GM21367 (cell line): ENCODE data around the gene FAM193B.
"Not testable (repeated sequence)": the region's sequence is repeated elsewhere in the genome, so short reads cannot be mapped to it uniquely, and the experiment has no call there.

Source experiments
- ATAC-seq: cut with Tn5 transposase; IDR thresholded peaks from one replicate; pipeline ENCODE4 v1.9.1; 2021; ENCODE audit not compliant: unreplicated experiment

The FAM193B gene

DNA sequence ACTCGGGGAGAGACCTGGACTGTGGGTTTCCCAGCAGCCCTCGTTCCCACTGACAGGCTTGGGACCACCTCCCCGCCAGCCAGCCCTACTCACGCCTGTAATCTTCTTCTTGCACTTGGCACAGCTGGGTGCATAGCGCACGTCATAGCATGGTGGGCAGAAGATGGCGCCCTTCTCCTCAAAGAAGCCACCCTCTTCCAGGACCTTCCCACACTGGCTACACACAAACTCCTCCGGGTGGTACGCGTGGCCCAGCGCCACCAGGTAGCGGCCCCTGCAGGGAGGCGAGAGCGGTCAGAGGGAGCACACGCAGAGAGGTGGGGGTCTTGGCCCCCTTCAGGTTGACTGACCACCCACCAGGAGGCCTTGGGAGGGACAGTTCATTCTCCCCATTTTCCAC, 66.4 kb downstream of the FAM193B start:
- no peak for ATAC-seq

DNA sequence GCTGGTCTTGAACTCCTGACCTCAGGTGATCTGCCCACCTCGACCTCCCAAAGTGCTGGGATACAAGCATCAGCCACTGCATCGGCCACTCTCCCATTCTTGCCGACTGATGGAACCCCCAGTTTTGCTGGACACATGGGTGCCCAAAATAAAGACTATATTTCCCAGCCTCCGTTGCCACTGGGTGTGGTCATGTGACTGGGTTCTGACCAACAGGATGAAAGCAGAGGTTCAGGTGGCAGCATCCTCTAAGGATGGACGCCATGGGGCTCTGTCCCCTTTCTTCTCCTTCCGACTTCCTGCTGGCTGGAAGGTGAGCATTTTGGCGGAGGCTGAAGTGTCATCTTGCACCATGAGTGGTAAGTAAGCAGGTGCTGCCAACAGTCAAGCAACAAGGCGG, 67.2 kb downstream of the FAM193B start:
- no peak for ATAC-seq

DNA sequence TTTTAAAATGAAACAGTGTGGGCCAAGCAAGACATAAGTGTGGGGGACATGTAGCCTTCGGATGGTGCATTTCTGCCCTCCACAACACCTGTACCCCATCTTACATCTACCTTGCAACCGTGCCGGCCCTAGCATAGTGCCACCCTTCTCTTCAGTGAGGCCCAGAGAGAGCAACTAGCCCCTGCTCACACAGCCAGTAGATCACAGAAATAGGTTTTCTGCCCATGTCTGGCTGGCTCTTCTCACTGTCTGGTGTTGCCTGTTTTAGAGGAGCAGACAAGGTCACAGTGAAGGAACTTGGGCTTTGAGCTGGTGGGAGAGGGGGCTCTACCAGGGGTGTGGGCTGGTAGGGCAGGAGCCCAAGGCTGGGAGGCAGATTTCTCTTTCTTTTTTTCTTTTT, 68.1 kb downstream of the FAM193B start:
- no peak for ATAC-seq

DNA sequence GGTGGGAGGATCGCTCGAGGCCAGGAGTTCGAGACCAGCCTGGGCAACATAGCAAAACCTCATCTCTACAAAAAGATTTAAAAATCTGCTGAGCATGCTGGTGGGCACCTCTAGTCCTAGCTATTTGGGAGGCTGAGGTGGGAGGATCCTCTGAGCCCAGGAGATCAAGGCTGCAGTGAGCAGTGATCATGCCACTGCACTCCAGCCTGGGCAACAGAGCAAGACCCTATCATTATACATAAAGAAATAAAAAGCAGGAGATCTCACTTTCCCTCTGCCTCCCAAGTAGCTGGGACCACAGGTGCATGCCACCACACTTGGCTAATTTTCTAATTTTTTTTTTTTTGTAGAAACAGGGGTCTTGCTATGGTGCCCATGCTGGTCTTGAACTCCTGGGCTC, 68.6 kb downstream of the FAM193B start:
- not testable (repeated sequence) for ATAC-seq

DNA sequence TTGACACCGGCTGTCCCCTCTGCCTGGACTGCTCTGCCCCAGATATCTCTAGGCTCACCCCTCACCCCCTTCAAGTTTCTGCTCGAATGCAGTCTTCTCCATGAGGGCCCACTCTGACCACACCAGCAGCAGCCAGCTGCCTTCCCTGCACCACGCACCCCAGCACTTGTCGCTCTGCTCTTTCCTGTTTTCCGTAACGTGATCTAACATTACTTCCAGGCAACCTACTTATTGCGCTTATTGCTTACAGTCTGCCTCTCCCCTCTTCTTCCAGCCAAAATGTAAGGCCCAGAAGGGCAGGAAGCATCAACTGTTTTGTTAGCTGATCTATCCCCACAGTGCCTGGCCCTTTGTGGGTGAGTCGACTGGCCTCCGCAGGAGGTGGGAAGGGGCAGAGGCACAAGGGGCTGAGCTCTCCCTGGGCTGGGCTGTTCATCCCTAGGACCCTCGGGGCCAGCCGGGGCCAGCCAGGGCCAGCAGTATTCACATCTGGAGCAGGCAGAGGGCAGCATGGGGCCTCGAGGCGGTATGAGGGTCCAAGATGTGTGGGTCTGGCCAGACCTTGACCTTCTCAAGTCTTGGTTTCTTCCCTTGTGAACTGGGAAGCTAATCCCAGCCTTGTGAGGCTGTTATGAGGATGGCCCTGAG, 69.3 kb downstream of the FAM193B start:
- ATAC-seq = no peak

DNA sequence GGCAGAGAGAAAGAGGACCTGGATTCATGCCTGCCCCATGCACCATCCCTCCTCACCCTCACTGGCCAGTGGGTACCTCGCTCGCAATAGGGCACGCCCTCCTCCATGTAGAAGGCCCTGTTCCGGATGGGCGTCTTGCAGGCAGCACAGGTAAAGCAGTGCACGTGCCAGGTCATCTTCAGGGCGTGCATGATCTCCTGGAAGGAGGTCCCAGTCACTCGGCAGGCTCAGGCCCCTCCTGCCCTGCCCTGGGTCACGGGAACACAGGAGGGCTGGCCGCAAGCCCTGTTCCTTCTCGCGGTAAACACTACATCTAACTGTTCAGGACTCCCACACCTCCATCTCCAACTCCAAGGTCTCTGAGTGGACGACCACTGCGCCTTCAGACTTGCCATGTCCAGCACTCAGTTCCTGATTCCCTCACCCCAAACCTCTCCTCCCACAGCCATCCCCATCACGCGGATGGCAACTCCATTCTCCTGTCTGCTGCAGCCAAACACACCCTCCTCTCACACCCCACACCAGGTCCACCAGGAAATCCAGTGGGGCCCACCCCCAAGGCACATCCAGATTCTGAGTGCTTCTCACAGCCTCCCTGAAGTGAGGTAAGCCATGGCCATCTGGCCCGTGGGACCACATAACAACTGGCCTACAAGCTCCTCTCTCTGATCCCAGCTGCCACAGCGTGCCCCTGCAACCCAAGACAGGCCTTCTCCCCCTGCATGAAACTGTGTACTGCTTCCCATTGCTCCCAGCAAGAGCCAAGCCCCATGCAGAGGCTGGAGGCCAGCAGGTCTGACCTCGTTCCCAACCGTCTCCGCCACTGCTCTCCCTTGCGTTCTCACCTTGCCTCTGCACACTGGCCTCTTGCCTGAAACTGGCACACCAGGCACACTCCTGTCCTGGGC, 70.1 kb downstream of the FAM193B start:
- no peak for ATAC-seq

DNA sequence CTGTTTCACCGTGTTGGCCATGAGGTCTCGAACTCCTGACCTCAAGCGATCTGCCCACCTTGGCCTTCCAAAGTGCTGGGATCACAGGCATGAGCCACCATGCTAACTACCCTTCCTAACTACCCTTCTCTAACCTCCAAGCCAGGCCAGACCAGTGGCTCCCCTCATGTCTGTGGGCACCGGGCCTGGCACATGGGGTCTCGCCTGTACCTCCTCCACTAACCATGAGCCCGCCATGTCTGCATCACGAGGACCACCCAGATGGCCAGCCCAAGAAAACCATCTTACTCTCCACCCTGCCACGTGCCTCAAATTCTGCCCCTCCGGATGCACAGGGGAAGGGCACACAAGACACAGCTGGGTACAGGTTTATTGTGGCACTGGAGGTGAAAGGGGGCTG, 71.3 kb downstream of the FAM193B start:
- no peak for ATAC-seq

DNA sequence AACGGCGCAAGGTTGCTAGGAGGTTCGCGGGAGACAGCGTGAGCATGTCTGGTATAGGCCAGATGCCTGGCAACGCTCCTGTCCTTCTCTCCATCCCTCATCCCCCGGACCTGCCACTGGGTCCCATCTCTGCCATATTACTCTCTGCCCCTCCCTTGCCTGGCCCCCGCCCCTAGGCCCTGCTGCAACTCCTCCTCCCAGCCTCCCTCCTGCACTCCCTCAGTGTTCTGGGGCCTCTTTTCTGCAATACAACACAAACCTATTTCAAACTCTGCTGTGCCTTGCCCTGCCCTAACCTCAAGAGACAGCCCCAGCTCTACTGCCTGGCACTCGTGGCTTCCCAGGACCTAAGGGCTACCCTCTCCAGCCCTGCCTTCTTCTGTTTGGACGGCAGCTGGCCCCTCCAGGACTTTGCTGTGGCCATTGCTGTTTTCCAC, 72.0 kb downstream of the FAM193B start:
- no peak for ATAC-seq

DNA sequence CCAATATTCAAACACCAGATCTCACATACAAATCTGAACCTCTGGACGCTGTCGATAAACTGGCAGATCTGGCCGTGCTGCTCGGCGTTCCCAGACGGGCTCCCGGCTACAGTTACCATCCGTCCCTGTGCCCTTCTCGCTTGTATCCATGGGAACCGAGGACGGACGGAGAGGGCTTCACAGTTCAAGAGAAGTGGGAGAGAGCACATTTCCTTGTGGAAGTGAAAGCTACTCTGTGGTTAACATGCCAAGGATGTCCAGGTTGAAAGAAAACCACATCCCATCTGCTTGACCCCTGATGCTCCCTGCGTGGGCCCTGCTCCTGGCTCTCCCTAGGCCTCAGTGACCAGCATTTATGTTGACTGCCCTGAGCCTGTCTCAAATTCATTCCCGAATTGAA, 74.6 kb downstream of the FAM193B start:
- ATAC-seq = no peak

DNA sequence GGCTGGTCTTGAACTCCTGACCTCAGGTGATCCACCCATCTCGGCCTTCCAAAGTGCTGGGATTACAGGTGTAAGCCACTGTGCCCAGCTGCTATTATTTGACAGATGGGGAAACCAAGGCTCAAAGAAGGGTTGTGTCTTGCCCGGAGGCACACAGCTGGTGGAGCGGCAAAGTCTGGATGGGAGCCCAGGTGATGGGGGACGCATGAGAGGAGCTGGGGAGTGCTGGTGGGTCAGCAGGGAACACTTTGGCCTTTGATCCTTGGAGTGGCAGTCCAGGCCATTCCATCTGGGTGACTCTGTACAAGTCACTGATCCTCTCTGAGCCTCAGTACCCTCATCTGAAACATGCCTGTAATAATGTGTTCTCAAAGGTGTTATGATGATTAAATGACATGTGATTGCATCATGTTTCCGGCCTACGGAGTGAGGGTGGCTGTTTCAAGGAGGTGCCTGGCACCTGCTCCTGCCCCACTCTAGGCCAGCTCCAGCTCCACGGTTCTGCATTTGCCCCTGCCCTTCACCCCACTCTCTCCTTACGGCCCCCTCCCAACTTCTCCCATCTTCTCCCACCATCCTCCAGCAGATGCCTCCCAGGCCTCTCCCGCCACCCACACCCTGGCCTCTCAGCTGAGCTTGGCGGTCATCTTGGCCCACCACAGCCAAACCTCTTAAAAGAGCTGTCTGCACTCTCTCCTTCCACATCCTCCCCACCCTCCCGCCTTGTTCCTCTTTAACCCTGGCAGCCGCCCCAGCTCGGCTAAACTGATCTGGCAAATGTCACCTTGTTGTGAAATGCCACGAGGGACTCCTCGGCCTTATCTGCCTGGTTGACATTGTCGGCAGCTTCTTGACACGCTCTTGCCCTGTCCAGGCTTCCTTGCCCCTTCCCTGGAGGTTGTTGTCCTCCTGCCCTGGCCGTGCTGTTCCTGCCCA, 75.4 kb downstream of the FAM193B start:
- ATAC-seq = no peak

DNA sequence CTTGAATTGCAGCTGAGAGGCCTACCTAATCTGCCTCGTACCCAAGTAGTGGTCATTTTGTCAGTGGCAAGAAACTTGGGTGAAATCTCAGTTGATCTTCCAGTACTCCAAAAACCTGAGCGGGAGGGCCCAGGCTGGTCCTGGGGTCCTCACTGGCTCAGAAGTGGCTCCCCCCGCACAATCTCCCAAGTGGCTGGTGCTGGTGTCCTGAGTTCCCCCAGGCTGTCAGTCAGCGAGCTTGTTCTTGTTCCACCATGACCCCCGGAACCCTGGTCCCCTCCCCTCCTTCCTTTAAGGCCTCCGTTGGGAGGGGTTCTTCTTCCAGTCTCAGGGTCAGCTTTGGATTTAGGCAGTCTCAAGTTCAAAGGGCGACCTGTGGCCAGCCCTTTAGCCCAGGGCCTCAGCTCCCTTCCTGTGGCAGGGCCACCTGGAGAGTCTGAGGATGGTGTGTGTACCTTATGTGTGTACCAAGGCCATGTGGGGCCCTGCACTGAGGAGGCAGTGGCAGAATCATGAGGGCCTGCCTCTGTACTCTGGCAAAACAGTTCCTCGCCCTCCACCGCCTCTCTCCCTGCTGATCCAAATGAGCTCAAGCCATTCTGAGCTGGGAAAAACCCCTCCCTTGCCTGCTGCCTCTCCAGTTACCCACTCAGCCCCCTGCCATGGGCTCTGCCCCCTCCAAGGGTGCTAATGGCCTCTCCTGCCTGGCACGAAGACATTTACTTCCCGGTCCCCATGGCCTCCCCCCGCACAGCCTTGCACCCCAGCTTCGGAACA, 76.5 kb downstream of the FAM193B start:
- ATAC-seq = no peak

DNA sequence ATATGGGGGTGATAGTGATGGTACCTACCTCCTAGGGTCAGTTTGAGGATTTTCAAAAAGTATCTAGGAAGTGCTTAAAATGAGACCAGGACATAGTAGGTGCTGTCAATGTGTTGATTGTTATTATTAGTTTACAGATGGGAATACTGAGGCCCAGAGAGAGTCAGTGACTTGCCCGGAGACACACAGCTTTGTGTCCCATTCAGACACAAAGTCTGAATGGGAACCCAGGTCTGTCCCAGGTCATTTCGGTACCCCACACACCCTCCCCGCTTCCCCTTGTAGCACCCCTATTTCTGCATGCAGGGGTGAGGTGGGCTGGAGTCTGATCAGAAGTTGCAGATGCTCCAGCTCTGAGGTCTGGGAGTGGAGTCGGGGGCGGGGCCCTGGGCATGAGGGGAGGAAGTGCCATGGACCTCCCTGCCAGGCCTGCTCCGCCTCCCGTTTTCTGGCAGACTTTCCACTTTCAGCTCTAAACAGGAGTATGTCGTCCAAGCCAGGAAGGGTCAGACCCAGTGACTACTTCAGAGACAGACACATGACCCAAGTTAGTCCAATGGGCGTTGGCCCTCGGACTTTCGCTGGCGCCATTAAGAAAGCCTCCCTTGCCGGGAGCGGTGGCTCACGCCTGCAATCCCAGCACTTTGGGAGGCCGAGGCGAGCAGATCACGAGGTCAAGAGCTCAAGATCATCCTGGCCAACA, 77.7 kb downstream of the FAM193B start:
- no peak for ATAC-seq

DNA sequence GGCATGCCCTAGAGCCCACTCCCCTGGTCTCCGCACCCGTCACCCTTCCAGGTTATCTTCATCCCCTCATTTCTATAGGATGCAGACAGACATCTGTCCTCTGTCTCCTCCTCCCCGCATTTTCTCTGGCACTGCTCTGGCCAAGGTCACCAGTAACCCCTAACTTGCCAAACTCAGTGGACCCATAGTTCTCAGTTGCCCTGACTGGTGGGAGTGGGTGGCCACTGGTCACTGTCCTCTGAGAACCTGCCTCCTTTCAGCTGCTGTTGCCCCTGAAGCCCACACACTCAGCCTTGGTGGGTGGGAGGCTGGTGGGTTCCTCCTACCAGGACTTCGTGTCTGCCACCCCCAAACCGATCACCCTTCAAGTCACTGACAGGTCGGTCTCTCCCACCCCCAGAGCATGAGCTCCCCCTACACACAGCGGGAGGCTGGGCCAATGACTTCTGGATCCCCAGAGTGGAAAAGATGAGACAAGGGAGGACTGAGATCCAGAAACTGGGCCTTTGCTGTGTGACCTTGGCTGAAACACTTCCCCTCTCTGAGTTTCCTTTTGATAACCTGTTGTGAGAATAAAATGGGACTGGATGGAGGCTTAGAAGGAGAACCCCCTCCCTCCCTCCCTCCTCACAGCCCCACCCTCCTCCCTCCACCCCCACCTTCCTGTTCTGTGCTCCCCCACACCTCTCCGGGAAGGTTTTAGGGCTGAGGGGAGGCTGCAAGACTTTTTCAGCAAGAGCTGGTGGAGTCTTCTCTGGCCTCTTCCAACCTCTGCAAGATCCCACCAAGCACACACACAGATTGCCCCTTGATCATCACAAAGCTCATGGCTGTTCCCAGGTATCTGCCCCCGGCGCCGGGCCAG, 78.6 kb downstream of the FAM193B start:
- no peak for ATAC-seq

DNA sequence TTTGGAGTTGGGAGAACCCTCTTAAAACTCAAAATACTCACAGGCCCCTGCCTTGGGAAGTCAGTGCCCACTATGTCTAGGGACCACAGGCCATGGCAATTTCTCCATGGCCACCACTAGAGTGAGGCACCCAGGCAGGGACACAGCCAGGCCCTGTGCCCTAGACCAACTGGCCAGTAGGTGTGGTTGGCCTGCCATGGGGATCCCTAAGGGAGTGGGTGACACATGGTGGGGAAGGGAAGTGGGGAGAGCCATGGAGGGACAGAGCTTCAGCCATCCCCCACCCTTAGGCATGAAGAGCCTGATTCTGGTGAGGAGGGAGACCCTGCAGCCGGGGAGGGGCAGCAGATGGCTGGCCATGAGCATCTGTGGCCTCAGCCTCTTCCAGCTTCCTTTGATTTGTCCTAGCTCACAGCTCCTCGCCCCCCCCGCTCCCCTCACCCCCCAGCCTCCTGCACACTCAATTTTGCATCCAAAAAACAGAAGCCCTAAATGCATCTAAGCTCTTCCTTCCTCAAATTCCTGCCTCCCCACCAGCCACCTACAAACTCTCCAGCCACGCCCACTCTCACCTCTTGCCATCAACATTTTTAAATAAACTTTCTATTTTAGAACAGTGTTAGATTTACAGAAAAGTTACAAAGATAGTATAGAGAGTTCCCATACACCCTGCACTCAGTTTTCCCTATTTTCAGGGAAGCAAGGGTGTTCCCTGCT, 79.4 kb downstream of the FAM193B start:
- no peak for ATAC-seq

DNA sequence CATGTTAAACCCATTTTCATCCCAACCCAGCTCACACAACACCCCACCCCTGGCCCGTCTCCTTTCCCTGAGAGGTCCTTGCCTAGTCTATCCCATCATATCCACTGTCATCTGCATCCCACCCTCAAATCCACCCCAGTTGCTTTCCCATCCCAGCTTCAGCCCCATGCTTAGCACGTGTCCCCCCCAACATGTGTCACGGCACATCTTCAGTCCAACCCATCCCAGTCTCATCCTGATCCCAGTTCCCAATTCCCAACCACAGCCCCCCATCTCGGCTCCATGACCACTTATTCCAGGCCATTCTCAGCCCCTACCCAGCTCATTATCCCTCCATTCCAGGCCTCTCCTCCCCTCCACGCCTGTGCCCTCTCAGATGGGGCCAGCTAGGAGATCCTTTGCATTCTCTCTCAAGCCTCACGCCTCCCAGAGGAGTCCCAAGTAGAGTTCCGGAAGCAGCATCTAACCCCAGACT, 80.3 kb downstream of the FAM193B start:
- no peak for ATAC-seq

DNA sequence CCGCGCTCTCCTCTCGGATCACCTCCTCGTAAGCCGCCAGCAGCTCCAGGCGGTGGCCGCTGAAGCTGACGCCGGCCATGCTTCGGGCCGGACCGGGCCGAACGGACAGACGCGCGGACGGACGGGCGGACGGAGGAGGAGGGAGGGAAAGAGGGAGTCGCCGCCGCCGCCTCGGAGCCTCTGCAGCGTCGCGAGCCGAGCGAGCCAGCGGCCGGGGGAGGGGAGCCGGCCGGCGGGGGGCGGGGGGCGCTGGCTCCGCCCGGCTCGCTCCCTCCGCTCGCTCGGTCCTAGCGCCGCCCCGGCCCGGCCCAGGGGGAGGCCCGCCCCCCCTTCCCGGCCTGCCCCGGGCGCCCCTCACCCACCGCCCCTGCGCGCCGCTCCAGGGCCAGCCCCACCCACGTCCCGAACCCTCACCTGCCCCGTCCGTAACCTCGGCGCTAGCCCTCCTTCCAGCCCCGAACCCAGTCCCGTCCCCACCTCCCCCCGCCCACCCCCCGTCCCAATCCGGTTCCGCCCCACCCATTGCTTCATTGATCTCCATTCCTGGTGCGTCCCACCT, 80.8 kb downstream of the FAM193B start, which contains the start of gene DBN1:
Gene DBN1, minus strand, starts transcription at position 192 of the 559 bp plus-strand sequence. Its CDS starts 113 bp downstream, at position 79.
- ATAC-seq = no peak
